Measurements from ENCODE around the gene TMPRSS9.

DNA sequence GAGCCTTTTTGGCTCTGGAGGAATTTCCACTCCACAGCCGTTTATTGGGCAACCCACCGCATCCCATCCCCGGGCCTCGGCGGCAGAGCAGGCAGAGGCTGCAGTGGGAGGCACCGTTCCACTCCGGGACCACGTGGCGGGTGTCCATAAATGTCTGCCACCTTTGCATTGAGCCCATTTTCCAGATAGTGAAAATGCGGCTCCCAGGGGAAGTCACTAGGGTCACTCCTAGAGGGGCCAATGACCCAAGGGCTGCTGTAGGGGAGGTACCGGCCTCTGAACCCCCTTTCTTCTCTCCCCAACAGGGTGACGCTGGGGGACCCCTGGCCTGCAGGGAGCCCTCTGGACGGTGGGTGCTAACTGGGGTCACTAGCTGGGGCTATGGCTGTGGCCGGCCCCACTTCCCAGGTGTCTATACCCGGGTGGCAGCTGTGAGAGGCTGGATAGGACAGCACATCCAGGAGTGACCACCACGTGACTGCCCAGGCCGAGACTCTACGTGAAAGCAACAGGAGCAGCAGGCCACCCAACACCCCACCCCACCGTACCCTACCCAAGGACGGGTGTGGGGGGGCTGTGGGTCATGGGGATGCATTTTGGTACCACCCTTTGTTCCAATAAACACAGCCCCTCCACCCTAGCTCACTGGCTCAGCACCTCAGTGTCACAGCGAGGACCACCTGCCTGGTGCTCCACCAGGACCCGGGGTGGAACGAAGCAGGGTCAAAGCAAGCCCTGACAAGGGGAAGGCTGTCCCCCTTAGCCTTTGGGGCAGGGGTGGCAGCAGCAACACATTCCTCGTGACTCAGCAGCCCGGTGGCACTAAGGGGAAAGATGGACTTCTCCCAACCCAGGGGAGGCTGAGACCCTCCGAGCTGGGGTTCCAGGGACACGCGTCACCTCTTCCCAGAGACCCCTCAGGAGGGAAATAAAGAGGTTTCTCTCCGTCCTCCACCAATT is 65.8 kb downstream of the TMPRSS9 start:
- TF ChIP-seq CTCF (IDR thresholded peaks at IDR 0.05) (no peak), POLR2A (IDR thresholded peaks at IDR 0.05) (no peak)

All from Peyer's patch (tissue), 4 donors.